H9 (cell line): ENCODE measurements around the gene MSMP. TPM values are rescaled to one million over a fixed set of nuclear protein-coding genes. Genes with fewer than 3 reads are reported as not detected.

Source experiments
- DNase-seq: peaks from one replicate; pipeline ENCODE4 v3.0.0-alpha.2; 2017
- H2AFZ ChIP-seq: one replicate; pipeline ENCODE4 v1.6.1; 2013; ENCODE audit warnings: mild to moderate bottlenecking, low read length, control low read depth, moderate library complexity
- H2AK5ac ChIP-seq: 2 replicates; pipeline ENCODE4 v1.6.1; 2013; ENCODE audit warnings: low read length, control low read depth, mixed read lengths; ENCODE audit not compliant: insufficient read length
- H2BK120ac ChIP-seq: one replicate; pipeline ENCODE4 v1.6.1; 2013; ENCODE audit warnings: low read depth, mild to moderate bottlenecking, low read length, control low read depth, inconsistent platforms; ENCODE audit not compliant: poor library complexity, severe bottlenecking
- H2BK12ac ChIP-seq: 2 replicates; pipeline ENCODE4 v1.6.1; 2013; ENCODE audit warnings: low read length, control low read depth, mixed read lengths, low read depth; ENCODE audit not compliant: insufficient read length
- H2BK15ac ChIP-seq: 2 replicates; pipeline ENCODE4 v1.6.1; 2013; ENCODE audit warnings: low read depth, low read length, control low read depth
- H2BK20ac ChIP-seq: one replicate; pipeline ENCODE4 v1.6.1; 2013; ENCODE audit warnings: low read depth, mild to moderate bottlenecking, low read length, control low read depth, inconsistent platforms; ENCODE audit not compliant: poor library complexity, severe bottlenecking
- H2BK5ac ChIP-seq: 2 replicates; pipeline ENCODE4 v1.6.1; 2013; ENCODE audit warnings: low read length, control low read depth, mixed read lengths; ENCODE audit not compliant: insufficient read length
- H3K14ac ChIP-seq: 2 replicates; pipeline ENCODE4 v1.6.1; 2013; ENCODE audit warnings: low read length, control low read depth; ENCODE audit not compliant: insufficient read depth
- H3K18ac ChIP-seq: 2 replicates; pipeline ENCODE4 v1.6.1; 2013; ENCODE audit warnings: low read depth, mild to moderate bottlenecking, mixed read lengths, low read length, control low read depth; ENCODE audit not compliant: insufficient read length
- H3K23ac ChIP-seq: 2 replicates; pipeline ENCODE4 v1.6.1; 2013; ENCODE audit warnings: low read length, control low read depth, mixed read lengths, low read depth; ENCODE audit not compliant: insufficient read length
- H3K23me2 ChIP-seq: 2 replicates; pipeline ENCODE4 v1.6.1; 2013; ENCODE audit warnings: low read depth, mild to moderate bottlenecking, mixed read lengths, low read length, control low read depth; ENCODE audit not compliant: insufficient read length, poor library complexity, severe bottlenecking
- H3K27ac ChIP-seq: 2 replicates; pipeline ENCODE4 v1.5.1; 2013; ENCODE audit warnings: low read length, control low read depth, mixed read lengths, low read depth; ENCODE audit not compliant: insufficient read length
- H3K27me3 ChIP-seq: 2 replicates; pipeline ENCODE4 v1.6.1; 2013; ENCODE audit warnings: low read length, control low read depth, inconsistent platforms; ENCODE audit not compliant: insufficient read depth
- H3K4ac ChIP-seq: 2 replicates; pipeline ENCODE4 v1.6.1; 2013; ENCODE audit warnings: low read depth, mild to moderate bottlenecking, control low read depth, inconsistent platforms, low read length, moderate library complexity
- H3K4me1 ChIP-seq: 2 replicates; pipeline ENCODE4 v1.6.1; 2013; ENCODE audit warnings: low read length, control low read depth, inconsistent platforms; ENCODE audit not compliant: insufficient read depth
- H3K4me2 ChIP-seq: 2 replicates; pipeline ENCODE4 v1.6.1; 2013; ENCODE audit warnings: low read length, control low read depth, mixed read lengths; ENCODE audit not compliant: insufficient read length, insufficient read depth
- H3K56ac ChIP-seq: 2 replicates; pipeline ENCODE4 v1.6.1; 2013; ENCODE audit warnings: low read depth, mild to moderate bottlenecking, mixed read lengths, low read length, control low read depth; ENCODE audit not compliant: insufficient read length
- H3K79me1 ChIP-seq: 2 replicates; pipeline ENCODE4 v1.6.1; 2013; ENCODE audit warnings: low read depth, mild to moderate bottlenecking, moderate library complexity, low read length, control low read depth, inconsistent platforms; ENCODE audit not compliant: insufficient read depth, poor library complexity, severe bottlenecking
- H3K79me2 ChIP-seq: 2 replicates; pipeline ENCODE4 v1.6.1; 2013; ENCODE audit warnings: low read length, control low read depth, inconsistent platforms; ENCODE audit not compliant: insufficient read depth
- H3K9ac ChIP-seq: 2 replicates; pipeline ENCODE4 v1.6.1; 2013; ENCODE audit warnings: low read length, control low read depth, mixed read lengths; ENCODE audit not compliant: insufficient read length; ENCODE audit errors: extremely low read depth
- H3K9me3 ChIP-seq: one replicate; pipeline ENCODE4 v1.6.1; 2013; ENCODE audit warnings: low read depth, low read length, inconsistent platforms; ENCODE audit not compliant: control insufficient read depth
- H3T11ph ChIP-seq: one replicate; pipeline ENCODE4 v1.6.1; 2013; ENCODE audit warnings: mild to moderate bottlenecking, low read length, control low read depth, inconsistent platforms
- H4K20me1 ChIP-seq: one replicate; pipeline ENCODE4 v1.6.1; 2013; ENCODE audit not compliant: control insufficient read depth, insufficient read length, insufficient read depth
- H4K5ac ChIP-seq: 2 replicates; pipeline ENCODE4 v1.6.1; 2013; ENCODE audit warnings: low read depth, mild to moderate bottlenecking, mixed read lengths, low read length, control low read depth; ENCODE audit not compliant: insufficient read length
- H4K8ac ChIP-seq: replicated peaks from 2 replicates; pipeline ENCODE4 v1.6.1; 2013; ENCODE audit warnings: low read length, control low read depth, mixed read lengths, low read depth; ENCODE audit not compliant: insufficient read length
- H4K91ac ChIP-seq: 2 replicates; pipeline ENCODE4 v1.6.1; 2013; ENCODE audit warnings: low read depth, mild to moderate bottlenecking, moderate library complexity, mixed read lengths, low read length, control low read depth; ENCODE audit not compliant: insufficient read length
- H3K27ac Mint-ChIP-seq, 3 experiments: 2 replicates in 2 of 3; 3 replicates in 1 of 3; pipeline ENCODE4 v1.8.0; 2020 to 2021; ENCODE audit warnings: mixed read lengths in 3 of 3, mild to moderate bottlenecking in 1 of 3, moderate library complexity in 1 of 3
- H3K27me3 Mint-ChIP-seq: 2 replicates; pipeline ENCODE4 v1.8.0; 2021; ENCODE audit warnings: low read depth, mild to moderate bottlenecking, moderate library complexity, mixed read lengths
- H3K36me3 Mint-ChIP-seq, 3 experiments: 2 replicates in 2 of 3; 3 replicates in 1 of 3; pipeline ENCODE4 v1.8.0; 2020 to 2021; ENCODE audit warnings: low read depth in 3 of 3, mixed read lengths in 3 of 3; ENCODE audit not compliant: insufficient read depth in 1 of 3
- H3K4me1 Mint-ChIP-seq, 2 experiments: 2 replicates each; pipeline ENCODE4 v1.8.0; 2020; ENCODE audit warnings: mixed read lengths in 2 of 2
- H3K4me3 Mint-ChIP-seq, 2 experiments: 2 replicates in 1 of 2; 3 replicates in 1 of 2; pipeline ENCODE4 v1.8.0; 2020 to 2021; ENCODE audit warnings: mild to moderate bottlenecking in 2 of 2, mixed read lengths in 2 of 2, moderate library complexity in 1 of 2
- H3K9me3 Mint-ChIP-seq, 2 experiments: 2 replicates in 1 of 2; 3 replicates in 1 of 2; pipeline ENCODE4 v1.8.0; 2020; ENCODE audit warnings: mild to moderate bottlenecking in 2 of 2, mixed read lengths in 2 of 2, moderate library complexity in 1 of 2
- CTCF ChIP-seq: fragments of 200-600 bp; sonication (generic); conservative IDR thresholded peaks from 3 replicates; pipeline ENCODE4 v1.8.0; 2021; ENCODE audit warnings: antibody characterized with exemption, mild to moderate bottlenecking
- WGBS: extraction: QIAGEN DNeasy Blood & Tissue Kit; methylation state at CpG from one replicate; pipeline ENCODE4 v1.1.7; 2013; ENCODE audit warnings: missing lambda C conversion rate, low lambda C conversion rate, mixed read lengths; ENCODE audit not compliant: insufficient read length; ENCODE audit errors: extremely low coverage; 5-methylcytosine and 5-hydroxymethylcytosine counted together
- total RNA-seq: library from RNA; stranded (reverse); gene quantifications from 2 replicates; pipeline ENCODE4 v1.2.1, GENCODE V29; 2021

Gene MSMP
- total RNA-seq, 1 experiment from 2014 or later = 0.83 TPM

GRCh38 chr9:35763803-35764202 lies 9.7 kb upstream of the MSMP start:
- Histone ChIP-seq H2BK12ac (no peak overlapping the region), H4K8ac (no peak overlapping the region), H3K4me1 (no peaks in the 10 kb centered on the region), H3K27me3 (no peaks in the 10 kb centered on the region), H3K18ac (no peak overlapping the region), H3K9me3 (no peaks in the 10 kb centered on the region), H2BK120ac (no peak overlapping the region), H3T11ph (no peak overlapping the region), H3K14ac (no peak overlapping the region), H3K4me2 (no peak overlapping the region), H3K56ac (no peak overlapping the region), H2BK20ac (no peak overlapping the region), H4K91ac (no peak overlapping the region), H4K20me1 (no peaks in the 10 kb centered on the region), H2AFZ (no peak overlapping the region), H2BK15ac (no peak overlapping the region), H3K23ac (no peak overlapping the region), H2AK5ac (no peak overlapping the region), H4K5ac (no peak overlapping the region), H2BK5ac (no peak overlapping the region), H3K4ac (no peak overlapping the region), H3K79me1 (no peaks in the 10 kb centered on the region), H3K23me2 (no peaks in the 10 kb centered on the region), H3K79me2 (no peaks in the 10 kb centered on the region; the same call in 1 of the 2 replicates), H3K9ac (no peak overlapping the region), H3K27ac (no peak overlapping the region)
- peaks cover 0 to 7% (median 0%) of the 10 kb centered on the region in 3 experiments; a peak in 3 of 7 replicates for H3K36me3 Mint-ChIP-seq
- H3K4me3 Mint-ChIP-seq = no peak overlapping the region
- no peak for DNase-seq
- peaks cover 21 to 24% of the 10 kb centered on the region in 2 experiments for H3K4me1 Mint-ChIP-seq
- no peak overlapping the region for H3K27ac Mint-ChIP-seq
- no CpG with 5 or more reads among the region's 1 CpG for WGBS
- no peaks in the 10 kb centered on the region for H3K9me3 Mint-ChIP-seq
- no peaks in the 10 kb centered on the region for H3K27me3 Mint-ChIP-seq
- TF ChIP-seq CTCF = no peak
